CD4-positive, alpha-beta T cell treated with Interleukin-4 for 1 hour (primary cell): Measurements from ENCODE around the gene CTRB1.
"Not testable (repeated sequence)": the region's sequence is repeated elsewhere in the genome, so short reads cannot be mapped to it uniquely, and the experiment has no call there.

Experiments used
- DNase-seq, 2 donors: peaks; one replicate each; pipeline ENCODE4 v3.0.0-alpha.2; 2020 to 2022

CTRB1 gene

GRCh38 chr16:75257886-75258806, 39.4 kb downstream of the CTRB1 start:
- DNase-seq: no peak

GRCh38 chr16:75258807-75259141, 40.0 kb downstream of the CTRB1 start:
- no peak for DNase-seq

- DNase-seq: no peak
Measured at GRCh38 chr16:75260851-75261589, 42.2 kb downstream of the CTRB1 start.

- no peak for DNase-seq
Measured at GRCh38 chr16:75261590-75262078, 42.8 kb downstream of the CTRB1 start.

GRCh38 chr16:75262104-75262799, 43.5 kb downstream of the CTRB1 start:
- no peak for DNase-seq

- DNase-seq: no peak
Measured at GRCh38 chr16:75262800-75263127, 44.0 kb downstream of the CTRB1 start.

GRCh38 chr16:75263291-75263962, 44.6 kb downstream of the CTRB1 start:
- no peak for DNase-seq

- DNase-seq: no peak
Measured at GRCh38 chr16:75263963-75264445, 45.2 kb downstream of the CTRB1 start.

- DNase-seq: no peak
Measured at GRCh38 chr16:75264457-75264998, 45.7 kb downstream of the CTRB1 start.

- no peak for DNase-seq
Measured at GRCh38 chr16:75264999-75265910, 46.5 kb downstream of the CTRB1 start.

GRCh38 chr16:75265911-75266701, 47.3 kb downstream of the CTRB1 start:
- DNase-seq: no peak

GRCh38 chr16:75266738-75267630, 48.2 kb downstream of the CTRB1 start:
- no peak for DNase-seq

GRCh38 chr16:75267631-75268264, 49.0 kb downstream of the CTRB1 start:
- no peak for DNase-seq

- DNase-seq: not testable (repeated sequence)
Measured at GRCh38 chr16:75269358-75269757, 50.6 kb downstream of the CTRB1 start.

GRCh38 chr16:75271441-75272096, 52.8 kb downstream of the CTRB1 start:
- DNase-seq: no peak

- DNase-seq: no peak
Measured at GRCh38 chr16:75272097-75272551, 53.3 kb downstream of the CTRB1 start.

GRCh38 chr16:75272629-75273028, 53.8 kb downstream of the CTRB1 start:
- DNase-seq: not testable (repeated sequence)
